Measurements from ENCODE around the gene MKX. TPM values are rescaled to one million over a fixed set of nuclear protein-coding genes. Genes with fewer than 3 reads are reported as not detected.

Gene MKX
- total RNA-seq, 1 experiment from 2014 or later = 0.38 TPM

DNA sequence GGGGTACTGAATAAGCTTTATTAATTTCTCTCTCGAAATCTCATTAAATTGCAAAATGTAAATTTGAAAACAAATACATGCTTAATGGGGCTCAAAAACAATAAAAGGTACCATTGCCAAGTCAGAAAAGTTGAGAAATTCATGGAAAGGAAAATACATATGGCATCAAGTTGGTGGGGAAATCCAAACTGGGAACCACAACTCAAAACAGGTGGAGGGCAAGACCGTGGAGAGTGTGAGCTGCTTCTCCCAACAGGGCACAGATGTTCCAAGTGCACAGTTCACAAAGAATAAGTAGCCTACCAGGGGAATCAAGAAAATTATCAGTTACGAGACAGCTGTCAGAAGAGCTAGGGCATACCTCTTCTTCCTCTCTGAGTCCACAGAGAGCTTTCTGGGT is 26.6 kb downstream of the MKX start:
- no peak for DNase-seq
- Histone ChIP-seq H3K27me3 (ENCODE audit: control insufficient read depth, insufficient read depth, low read length) (no peaks in the 10 kb centered on the region; the same call in 1 of the 2 replicates), H3K36me3 (replicated peaks; ENCODE audit: control insufficient read depth, insufficient read depth, low read length) (no peaks in the 10 kb centered on the region), H3K4me3 (ENCODE audit: insufficient read depth, low read depth, low read length) (no peak overlapping the region)

- Histone ChIP-seq H3K27me3 (ENCODE audit: control insufficient read depth, insufficient read depth, low read length) (no peaks in the 10 kb centered on the region; the same call in 1 of the 2 replicates), H3K36me3 (replicated peaks; ENCODE audit: control insufficient read depth, insufficient read depth, low read length) (no peaks in the 10 kb centered on the region), H3K4me3 (ENCODE audit: insufficient read depth, low read depth, low read length) (no peak overlapping the region)
- DNase-seq = no peak
These were observed 27.8 kb downstream of the MKX start for GRCh38 chr10:27717861-27718260.

DNA sequence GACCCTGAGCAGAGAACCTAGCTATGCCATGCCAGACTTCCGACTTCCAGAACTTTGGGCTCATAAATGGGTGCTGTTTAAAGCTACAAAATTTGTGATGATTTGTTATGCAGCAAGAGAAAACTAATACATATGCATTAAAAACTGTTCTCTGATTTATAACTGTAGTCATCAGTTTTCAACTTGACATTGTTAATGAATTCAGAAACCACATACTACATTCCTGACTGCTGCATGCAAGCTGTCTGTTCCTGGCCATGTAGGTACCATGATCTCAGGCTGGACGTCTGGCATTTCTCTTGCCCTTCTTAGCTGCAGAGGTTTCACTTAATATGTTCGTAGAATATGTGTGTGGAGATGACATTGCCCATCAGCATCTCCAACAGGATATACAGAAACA is 28.4 kb downstream of the MKX start:
- no peak for DNase-seq

DNA sequence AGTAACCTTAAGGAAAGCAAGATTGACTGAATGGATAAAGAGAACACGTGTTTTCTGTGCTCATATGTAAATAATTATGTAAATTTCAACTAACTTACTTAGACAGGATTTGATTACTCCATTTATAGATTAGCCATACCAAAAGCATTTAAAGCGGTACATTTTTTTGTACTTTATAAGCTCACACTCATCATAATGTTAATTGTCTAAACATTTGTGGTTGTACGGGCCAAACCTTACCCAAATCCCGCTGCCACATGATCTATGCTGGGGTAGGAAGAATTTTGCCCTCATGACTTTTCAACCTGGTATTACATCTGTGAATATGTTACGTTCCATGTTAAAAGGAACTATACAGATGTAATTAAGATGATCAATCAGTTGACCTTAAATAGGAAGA is 29.1 kb downstream of the MKX start:
- no peaks in the 10 kb centered on the region for H3K36me3 ChIP-seq (replicated peaks; ENCODE audit: control insufficient read depth, insufficient read depth, low read length)
- no peaks in the 10 kb centered on the region; the same call in 1 of the 2 replicates for H3K27me3 ChIP-seq (ENCODE audit: control insufficient read depth, insufficient read depth, low read length)
- H3K4me3 ChIP-seq (ENCODE audit: insufficient read depth, low read depth, low read length) = no peak overlapping the region
- no peak for DNase-seq

More for the DNA sequence above, 28.4 kb downstream of the MKX start:
- Histone ChIP-seq H3K4me3 (ENCODE audit: insufficient read depth, low read depth, low read length) (no peak overlapping the region), H3K36me3 (replicated peaks; ENCODE audit: control insufficient read depth, insufficient read depth, low read length) (no peaks in the 10 kb centered on the region), H3K27me3 (ENCODE audit: control insufficient read depth, insufficient read depth, low read length) (no peaks in the 10 kb centered on the region; the same call in 1 of the 2 replicates)

- Histone ChIP-seq H3K4me3 (ENCODE audit: insufficient read depth, low read depth, low read length) (no peak overlapping the region), H3K36me3 (replicated peaks; ENCODE audit: control insufficient read depth, insufficient read depth, low read length) (no peaks in the 10 kb centered on the region)
- no peak for DNase-seq
These were observed 30.1 kb downstream of the MKX start for GRCh38 chr10:27715505-27715904.

GRCh38 chr10:27714349-27714748 is 31.3 kb downstream of the MKX start:
- Histone ChIP-seq H3K27me3 (ENCODE audit: control insufficient read depth, insufficient read depth, low read length) (no peaks in the 10 kb centered on the region; the same call in 1 of the 2 replicates), H3K4me3 (ENCODE audit: insufficient read depth, low read depth, low read length) (no peak overlapping the region), H3K36me3 (replicated peaks; ENCODE audit: control insufficient read depth, insufficient read depth, low read length) (no peaks in the 10 kb centered on the region)
- DNase-seq = no peak

More at GRCh38 chr10:27715505-27715904, 30.1 kb downstream of the MKX start:
- no peaks in the 10 kb centered on the region; the same call in 1 of the 2 replicates for H3K27me3 ChIP-seq (ENCODE audit: control insufficient read depth, insufficient read depth, low read length)

DNA sequence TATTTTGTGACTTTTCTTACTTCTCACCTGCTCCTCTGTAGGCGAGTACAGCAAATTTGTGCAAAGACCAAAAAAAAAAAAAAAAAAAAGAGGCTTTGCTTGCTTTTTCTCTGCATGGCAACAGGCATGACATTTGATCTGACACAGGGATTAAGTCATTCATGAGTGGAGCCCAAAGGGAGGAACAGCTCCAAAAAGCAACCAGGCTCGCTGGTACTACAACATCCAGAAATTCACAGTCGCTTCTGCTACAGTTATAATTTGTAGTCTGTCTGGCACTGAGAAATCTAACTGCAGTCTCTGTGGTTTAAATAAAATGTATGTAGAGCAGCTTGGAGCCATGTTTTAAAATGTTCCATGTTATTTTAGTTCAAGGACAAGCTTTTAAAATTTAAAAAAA is 31.7 kb downstream of the MKX start:
- DNase-seq = no peak
- Histone ChIP-seq H3K27me3 (ENCODE audit: control insufficient read depth, insufficient read depth, low read length) (no peaks in the 10 kb centered on the region; the same call in 1 of the 2 replicates), H3K36me3 (replicated peaks; ENCODE audit: control insufficient read depth, insufficient read depth, low read length) (no peaks in the 10 kb centered on the region), H3K4me3 (ENCODE audit: insufficient read depth, low read depth, low read length) (no peak overlapping the region)

- Histone ChIP-seq H3K4me3 (ENCODE audit: insufficient read depth, low read depth, low read length) (no peak overlapping the region), H3K27me3 (ENCODE audit: control insufficient read depth, insufficient read depth, low read length) (no peaks in the 10 kb centered on the region), H3K36me3 (replicated peaks; ENCODE audit: control insufficient read depth, insufficient read depth, low read length) (no peaks in the 10 kb centered on the region)
- DNase-seq = no peak
These were observed 35.6 kb downstream of the MKX start for GRCh38 chr10:27710014-27710413.

DNA sequence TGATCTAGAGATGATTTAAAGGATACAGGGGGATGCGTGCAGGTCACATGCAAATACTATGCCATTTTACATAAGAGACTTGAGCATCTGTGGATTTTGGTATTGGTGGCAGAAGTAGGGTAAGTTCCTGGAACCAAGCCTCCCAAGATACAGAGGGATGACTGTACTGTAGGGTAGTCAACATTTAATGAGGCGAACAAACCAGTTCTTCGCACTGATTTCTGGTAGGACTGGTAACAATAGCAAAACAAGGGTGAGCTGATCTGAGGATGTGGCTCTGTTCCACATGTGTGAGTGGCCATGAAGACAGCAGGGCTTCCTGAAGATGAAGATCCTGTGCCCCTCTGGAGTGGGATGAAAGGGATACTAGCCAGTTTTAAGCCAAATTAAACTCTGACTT is 36.3 kb downstream of the MKX start:
- Histone ChIP-seq H3K4me3 (ENCODE audit: insufficient read depth, low read depth, low read length) (no peak overlapping the region), H3K27me3 (ENCODE audit: control insufficient read depth, insufficient read depth, low read length) (no peaks in the 10 kb centered on the region), H3K36me3 (replicated peaks; ENCODE audit: control insufficient read depth, insufficient read depth, low read length) (no peaks in the 10 kb centered on the region)
- no peak for DNase-seq

- no peaks in the 10 kb centered on the region for H3K36me3 ChIP-seq (replicated peaks; ENCODE audit: control insufficient read depth, insufficient read depth, low read length)
- no peaks in the 10 kb centered on the region for H3K27me3 ChIP-seq (ENCODE audit: control insufficient read depth, insufficient read depth, low read length)
- H3K4me3 ChIP-seq (ENCODE audit: insufficient read depth, low read depth, low read length) = no peak overlapping the region
- no peak for DNase-seq
These were observed 43.6 kb downstream of the MKX start for GRCh38 chr10:27701938-27702537.

GRCh38 chr10:27699776-27700175 is 45.8 kb downstream of the MKX start:
- Histone ChIP-seq H3K36me3 (replicated peaks; ENCODE audit: control insufficient read depth, insufficient read depth, low read length) (no peaks in the 10 kb centered on the region), H3K4me3 (ENCODE audit: insufficient read depth, low read depth, low read length) (no peak overlapping the region), H3K27me3 (ENCODE audit: control insufficient read depth, insufficient read depth, low read length) (no peaks in the 10 kb centered on the region)
- DNase-seq = no peak

GRCh38 chr10:27698961-27699360 is 46.7 kb downstream of the MKX start:
- no peaks in the 10 kb centered on the region for H3K27me3 ChIP-seq (ENCODE audit: control insufficient read depth, insufficient read depth, low read length)
- H3K36me3 ChIP-seq (replicated peaks; ENCODE audit: control insufficient read depth, insufficient read depth, low read length) = no peaks in the 10 kb centered on the region
- DNase-seq = no peak
- no peak overlapping the region for H3K4me3 ChIP-seq (ENCODE audit: insufficient read depth, low read depth, low read length)

GRCh38 chr10:27696466-27696865 is 49.2 kb downstream of the MKX start:
- H3K36me3 ChIP-seq (replicated peaks; ENCODE audit: control insufficient read depth, insufficient read depth, low read length) = no peaks in the 10 kb centered on the region
- DNase-seq = no peak
- no peak overlapping the region for H3K4me3 ChIP-seq (ENCODE audit: insufficient read depth, low read depth, low read length)
- no peaks in the 10 kb centered on the region for H3K27me3 ChIP-seq (ENCODE audit: control insufficient read depth, insufficient read depth, low read length)

- DNase-seq = no peak
- Histone ChIP-seq H3K4me3 (ENCODE audit: insufficient read depth, low read depth, low read length) (no peak overlapping the region), H3K36me3 (replicated peaks; ENCODE audit: control insufficient read depth, insufficient read depth, low read length) (no peaks in the 10 kb centered on the region), H3K27me3 (ENCODE audit: control insufficient read depth, insufficient read depth, low read length) (no peaks in the 10 kb centered on the region)
These were observed 49.9 kb downstream of the MKX start for GRCh38 chr10:27695706-27696105.

DNA sequence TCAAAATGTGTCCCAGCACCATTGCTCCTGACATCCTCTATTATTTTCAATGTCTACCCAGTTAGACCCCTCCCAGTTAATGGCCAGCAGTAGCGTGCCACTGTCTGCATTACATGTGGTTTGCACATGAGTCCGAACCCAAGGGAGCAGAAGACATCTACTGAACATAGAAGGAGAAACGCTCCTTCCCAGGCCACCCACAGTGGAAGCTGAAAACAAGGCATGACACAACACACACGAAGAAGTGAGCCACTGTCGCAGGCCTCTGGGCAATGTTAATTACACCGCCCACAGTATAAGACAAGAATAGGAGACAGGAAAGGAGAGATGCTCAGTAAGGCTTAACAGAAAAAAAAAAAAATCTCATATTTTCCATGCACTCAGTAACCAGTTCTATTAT is 50.5 kb downstream of the MKX start:
- no peak overlapping the region for H3K4me3 ChIP-seq (ENCODE audit: insufficient read depth, low read depth, low read length)
- DNase-seq = no peak
- no peaks in the 10 kb centered on the region for H3K36me3 ChIP-seq (replicated peaks; ENCODE audit: control insufficient read depth, insufficient read depth, low read length)
- H3K27me3 ChIP-seq (ENCODE audit: control insufficient read depth, insufficient read depth, low read length) = no peaks in the 10 kb centered on the region

- no peaks in the 10 kb centered on the region for H3K27me3 ChIP-seq (ENCODE audit: control insufficient read depth, insufficient read depth, low read length)
- no peak for DNase-seq
- no peaks in the 10 kb centered on the region for H3K36me3 ChIP-seq (replicated peaks; ENCODE audit: control insufficient read depth, insufficient read depth, low read length)
- no peak overlapping the region for H3K4me3 ChIP-seq (ENCODE audit: insufficient read depth, low read depth, low read length)
These were observed 53.0 kb downstream of the MKX start for GRCh38 chr10:27692663-27693062.
